ENCODE results near the gene SSB.
"Not testable (repeated sequence)": the region's sequence is repeated elsewhere in the genome, so short reads cannot be mapped to it uniquely, and the experiment has no call there.

Gene SSB

DNA sequence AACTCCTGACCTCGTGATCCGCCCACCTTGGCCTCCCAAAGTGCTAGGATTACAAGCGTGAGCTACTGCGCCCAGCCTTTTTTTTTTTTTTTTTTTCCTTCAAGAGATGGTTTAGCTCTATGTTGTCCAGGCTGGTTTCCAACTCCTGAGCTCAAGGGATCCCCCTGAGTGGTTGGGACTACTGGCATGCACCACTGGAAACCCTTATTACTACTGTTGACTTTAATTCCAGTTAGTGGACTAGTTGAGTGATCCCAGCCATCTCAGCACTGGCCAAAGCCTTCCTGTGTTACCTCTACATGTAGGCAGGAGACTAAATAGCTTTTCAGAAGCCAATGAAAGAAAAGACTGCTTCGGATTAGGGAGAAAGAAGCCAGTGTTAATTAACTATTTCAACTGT, 8.1 kb upstream of the SSB start:
- no peak for DNase-seq

DNA sequence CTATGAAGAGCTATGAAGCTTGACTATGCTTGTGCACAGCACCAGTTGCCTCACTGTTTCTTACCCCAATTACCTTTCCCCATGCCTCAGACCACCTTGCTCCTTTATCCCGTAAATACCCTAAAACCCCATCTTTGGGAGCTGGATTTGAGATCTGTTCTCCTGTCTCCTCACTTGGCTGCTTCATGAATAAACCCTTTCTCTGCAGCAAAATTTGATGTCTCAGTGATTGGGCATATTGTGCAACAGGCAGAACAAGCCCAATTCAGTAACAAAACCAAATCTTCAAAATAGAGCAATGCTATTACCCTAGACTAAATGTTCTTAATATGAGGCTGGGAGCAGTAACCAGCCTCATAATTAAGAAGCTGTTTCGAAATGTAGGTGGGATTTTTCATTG, 3.5 kb upstream of the SSB start:
- no peak for DNase-seq

DNA sequence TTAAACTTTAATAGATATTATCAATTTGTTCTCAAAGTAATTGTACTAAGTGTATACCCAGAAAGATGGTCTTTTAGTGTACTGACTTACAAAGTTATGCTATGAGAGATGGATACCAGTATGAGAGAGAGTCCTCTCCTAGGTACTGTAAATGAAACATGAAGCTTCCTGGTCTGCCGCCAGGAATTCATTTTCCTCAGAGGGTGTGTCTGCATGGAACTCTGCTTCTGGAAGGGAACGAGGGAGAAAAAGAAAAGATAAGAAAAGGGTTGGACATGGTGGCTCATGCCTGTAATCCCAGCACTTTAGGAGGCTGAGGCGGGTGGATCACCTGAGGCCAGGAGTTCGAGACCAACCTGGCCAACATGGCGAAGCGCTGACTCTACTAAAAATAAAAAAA, 2.2 kb upstream of the SSB start:
- no peak for DNase-seq

DNA sequence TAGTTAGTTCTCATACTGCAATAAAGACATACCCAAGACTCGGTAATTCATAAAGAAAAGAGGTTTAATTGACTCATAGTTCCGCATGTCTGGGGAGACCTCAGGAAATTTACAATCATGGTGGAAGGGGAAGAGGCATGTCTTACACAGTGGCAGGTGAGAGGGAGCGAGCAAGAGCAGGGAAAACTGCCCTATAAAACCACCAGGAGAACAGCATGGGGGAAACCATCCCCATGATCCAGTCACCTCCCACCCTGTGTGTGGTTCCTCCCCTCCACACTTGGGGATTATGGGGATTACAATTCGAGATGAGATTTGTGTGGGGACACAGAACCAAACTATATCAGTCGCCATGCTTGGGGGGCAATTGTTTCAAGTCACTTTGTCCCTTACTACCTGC, 1.1 kb upstream of the SSB start:
- DNase-seq, result no peak

DNA sequence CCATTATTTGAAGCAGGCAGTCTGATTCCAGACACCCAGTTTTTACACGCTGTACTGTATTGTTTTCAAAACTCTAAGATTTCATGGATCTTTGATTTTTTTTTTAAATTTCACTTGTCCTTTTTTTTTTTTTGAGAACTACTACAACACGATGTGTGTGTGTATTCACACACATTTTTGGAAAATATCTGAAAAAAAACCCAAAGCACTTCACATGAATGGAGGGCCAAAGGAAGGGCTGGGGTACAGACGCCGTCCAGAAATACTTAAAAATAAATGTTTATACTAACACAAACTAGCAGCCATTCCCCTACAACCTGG, 314 bp upstream of the SSB start:
- DNase-seq, result no peak

DNA sequence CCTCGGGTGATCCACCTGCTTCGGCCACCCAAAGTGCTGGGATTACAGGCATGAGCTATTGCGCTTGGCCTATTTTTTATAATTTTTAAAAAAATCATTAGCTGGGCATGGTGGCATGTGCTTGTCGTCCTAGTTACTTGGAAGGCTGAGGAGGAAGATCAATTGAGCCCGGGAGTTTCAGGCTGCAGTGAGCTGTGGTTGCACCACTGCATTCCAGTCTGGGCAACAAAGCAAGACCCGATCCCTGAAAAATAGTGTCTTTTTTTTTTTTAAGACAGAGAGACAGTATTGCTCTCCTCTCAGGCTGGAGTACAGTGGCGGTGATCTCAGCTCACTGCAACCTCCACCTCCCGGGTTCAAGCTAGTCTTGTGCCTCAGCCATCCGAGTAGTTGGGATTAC, 4.8 kb downstream of the SSB start:
- DNase-seq, result no peak

DNA sequence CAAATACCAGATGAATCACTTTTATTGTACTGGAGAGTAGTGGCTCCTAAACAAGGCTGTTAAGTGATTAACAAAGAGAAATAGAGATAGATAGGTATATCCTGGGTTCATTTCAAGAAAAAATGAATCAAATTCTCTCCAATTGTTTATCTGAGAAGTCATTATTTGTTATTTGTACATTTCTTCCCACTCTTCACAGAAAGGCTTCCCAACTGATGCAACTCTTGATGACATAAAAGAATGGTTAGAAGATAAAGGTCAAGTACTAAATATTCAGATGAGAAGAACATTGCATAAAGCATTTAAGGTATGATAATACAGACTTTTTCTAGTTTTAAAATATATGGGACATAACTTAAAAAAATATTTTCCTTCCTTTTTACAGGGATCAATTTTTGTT, 7.9 kb downstream of the SSB start:
- no peak for DNase-seq

DNA sequence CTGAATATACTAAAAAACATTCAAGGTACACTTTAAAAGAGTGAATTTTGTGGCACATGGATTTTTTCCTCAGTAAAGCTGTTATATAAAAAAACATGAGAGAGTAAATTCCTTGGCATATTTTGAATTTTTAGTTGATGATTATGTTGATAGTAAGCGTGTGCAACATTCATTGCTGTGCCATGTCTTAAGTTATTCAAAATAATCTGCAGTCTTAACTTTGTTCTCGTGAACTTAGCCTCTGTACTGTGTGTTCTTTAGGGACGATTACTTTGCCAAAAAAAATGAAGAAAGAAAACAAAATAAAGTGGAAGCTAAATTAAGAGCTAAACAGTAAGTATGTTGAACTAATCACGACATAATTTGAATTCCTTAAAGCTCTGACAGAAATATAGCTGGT, 9.6 kb downstream of the SSB start:
- no peak for DNase-seq

DNA sequence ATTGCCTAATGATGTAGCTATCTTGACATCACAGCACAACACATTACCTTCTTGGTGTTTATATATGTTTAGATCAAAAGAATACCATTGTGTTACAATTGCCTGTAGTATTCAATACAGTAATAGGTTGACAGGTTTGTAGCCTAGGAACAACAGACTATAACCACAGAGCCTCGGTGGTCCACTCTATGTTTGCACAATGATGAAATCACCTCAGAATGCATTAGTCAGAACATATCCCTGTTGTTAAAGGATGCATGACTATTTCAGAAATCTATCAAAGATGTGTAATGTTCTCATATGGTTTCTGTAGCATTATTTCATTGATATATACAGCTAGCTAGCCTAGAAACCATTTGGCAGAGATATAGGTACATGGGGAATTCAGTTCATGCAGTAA, 17.2 kb downstream of the SSB start:
- no peak for DNase-seq

DNA sequence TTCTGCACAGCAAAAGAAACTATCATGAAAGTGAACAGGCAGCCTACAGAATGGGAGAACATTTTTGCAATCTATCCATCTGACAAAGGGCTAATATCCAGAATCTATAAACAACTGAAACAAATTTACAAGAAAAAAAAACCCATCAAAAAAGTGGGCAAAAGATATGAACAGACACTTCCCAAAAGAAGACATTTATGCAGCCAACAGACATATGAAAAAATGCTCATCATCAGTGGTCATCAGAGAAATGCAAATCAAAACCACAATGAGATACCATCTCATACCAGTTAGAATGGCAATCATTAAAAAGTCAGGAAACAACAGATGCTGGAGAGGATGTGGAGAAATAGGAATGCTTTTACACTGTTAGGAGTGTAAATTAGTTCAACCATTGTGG, 18.3 kb downstream of the SSB start:
- DNase-seq, result not testable (repeated sequence)

DNA sequence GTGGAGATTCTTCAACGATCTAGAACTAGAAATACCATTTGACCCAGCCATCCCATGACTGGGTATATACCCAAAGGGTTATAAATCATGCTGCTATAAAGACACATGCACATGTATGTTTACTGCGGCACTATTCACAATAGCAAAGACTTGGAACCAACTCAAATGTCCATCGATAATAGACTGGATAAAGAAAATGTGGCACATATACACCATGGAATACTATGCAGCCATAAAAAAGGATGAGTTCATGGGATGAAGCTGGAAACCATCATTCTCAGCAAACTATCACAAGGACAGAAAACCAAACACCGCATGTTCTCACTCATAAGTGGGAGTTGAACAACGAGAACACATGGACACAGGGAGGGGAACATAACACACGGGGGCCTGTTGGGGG, 18.7 kb downstream of the SSB start:
- not testable (repeated sequence) for DNase-seq

DNA sequence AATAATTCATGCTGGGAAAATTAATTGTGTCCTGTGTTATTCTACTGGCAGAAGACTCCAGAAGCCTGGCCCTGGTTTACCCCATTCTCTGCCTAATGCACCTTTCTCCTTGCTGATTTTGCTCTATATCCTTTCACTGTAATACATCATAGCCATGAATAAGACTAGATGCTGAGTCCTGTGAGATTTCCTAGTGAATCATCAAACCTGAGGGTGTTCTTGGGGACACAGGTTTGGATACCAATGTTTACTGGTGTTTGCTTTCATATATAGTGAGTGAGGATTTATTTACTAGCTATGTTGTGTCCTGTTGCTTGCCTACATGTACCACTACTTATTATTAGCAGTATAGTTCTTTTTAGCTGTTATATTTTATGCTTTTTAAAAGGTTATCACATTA, 19.6 kb downstream of the SSB start:
- no peak for DNase-seq

DNA sequence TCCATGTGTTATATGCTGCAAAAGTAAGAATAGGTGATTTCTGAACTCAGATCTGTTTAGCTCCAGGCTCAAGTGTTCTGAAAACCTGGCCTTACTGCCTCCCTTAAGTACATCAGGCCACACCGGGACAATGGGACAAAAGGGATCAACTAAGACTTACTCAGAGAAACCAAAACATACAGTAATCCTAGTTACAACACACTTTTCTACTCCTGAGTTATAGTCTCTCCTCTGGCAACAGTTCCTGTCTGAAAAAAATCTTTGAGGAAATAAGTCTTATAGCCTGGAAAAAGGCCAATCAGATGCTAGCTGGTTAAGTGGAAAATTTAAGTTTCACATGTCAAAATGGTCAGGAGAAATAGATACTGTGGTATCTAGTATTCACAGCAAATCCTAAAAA, 20.4 kb downstream of the SSB start:
- DNase-seq, result no peak

DNA sequence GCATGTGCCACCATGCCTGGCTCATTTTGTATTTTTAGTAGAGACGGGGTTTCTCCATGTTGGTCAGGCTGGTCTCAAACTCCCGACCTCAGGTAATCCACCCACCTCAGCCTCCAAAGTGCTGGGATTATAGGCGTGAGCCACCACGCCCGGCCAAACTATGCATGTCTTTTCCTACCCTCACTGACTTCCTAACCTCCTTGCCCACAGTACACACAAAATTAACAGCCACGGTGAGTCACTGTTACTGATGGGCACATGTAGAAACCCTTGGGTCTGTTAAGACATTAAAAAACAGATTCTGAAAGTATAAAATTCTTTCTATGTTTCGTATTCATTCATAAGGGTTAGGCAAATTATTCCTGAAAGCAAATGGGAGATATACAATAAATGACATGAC, 21.4 kb downstream of the SSB start:
- peak; percentile 31 for DNase-seq

DNA sequence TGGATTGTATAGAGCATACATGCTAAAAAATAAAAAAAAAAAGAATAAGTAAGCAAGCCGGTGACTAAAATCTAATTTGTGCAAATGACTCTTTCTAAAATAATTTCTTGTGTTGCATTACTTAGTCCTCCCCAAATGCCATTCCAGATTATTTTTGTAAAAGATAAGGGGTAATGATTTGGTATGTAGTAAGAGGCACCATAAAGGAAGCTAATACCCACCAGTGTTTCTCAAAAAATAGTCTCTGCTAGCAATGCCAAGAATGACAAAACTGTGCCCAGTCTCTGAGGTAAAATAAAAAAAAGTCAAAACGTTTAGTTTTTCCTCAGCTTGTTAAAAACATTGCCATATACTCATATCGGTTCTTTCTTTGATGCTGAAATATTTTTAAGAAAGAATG, 23.4 kb downstream of the SSB start:
- no peak for DNase-seq

DNA sequence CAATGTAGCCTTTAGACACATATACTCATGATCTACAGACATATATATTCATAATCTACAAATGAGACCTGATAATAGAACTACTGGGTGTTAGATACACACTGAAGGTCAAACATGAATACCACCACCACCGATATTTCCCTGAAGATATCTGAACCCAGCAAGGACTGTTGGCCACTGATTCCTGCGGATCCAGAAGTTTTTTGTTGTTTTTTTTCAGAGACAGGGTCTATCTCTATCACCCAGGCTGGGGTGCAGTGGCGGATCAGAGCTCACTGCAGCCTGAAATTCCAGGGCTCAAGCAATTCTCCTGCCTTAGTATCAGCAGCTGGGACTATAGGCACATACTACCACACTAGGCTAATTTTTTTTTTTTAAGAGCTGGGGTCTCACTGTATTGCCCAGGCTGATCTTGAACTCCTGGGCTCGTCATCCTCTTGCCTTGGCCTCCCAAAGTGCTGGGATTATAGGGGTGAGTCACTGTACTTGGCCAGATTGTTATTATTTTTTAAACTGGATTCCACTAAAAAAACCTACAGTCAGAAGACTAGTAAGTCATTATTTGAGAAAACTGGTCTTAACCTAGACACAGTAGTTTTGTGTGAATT, 24.2 kb downstream of the SSB start:
- DNase-seq, result no peak

DNA sequence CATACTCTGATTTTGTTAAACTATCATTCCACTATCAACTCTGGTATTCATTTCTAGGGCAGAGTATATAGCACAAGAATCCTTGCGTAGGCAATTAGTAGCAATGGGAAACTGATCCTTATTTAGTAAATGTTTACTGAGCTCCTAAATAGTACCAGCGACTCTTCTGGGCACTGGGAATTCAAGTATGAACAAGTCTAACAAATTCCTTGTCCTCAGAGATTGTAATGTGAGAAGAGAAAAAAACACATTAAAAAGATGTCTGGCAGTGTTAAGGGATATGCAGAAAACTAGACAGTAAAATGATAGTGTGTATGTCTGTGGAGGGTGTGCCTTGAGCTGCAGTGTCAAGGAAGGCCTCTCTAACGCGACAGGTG, 25.3 kb downstream of the SSB start:
- DNase-seq, result no peak

DNA sequence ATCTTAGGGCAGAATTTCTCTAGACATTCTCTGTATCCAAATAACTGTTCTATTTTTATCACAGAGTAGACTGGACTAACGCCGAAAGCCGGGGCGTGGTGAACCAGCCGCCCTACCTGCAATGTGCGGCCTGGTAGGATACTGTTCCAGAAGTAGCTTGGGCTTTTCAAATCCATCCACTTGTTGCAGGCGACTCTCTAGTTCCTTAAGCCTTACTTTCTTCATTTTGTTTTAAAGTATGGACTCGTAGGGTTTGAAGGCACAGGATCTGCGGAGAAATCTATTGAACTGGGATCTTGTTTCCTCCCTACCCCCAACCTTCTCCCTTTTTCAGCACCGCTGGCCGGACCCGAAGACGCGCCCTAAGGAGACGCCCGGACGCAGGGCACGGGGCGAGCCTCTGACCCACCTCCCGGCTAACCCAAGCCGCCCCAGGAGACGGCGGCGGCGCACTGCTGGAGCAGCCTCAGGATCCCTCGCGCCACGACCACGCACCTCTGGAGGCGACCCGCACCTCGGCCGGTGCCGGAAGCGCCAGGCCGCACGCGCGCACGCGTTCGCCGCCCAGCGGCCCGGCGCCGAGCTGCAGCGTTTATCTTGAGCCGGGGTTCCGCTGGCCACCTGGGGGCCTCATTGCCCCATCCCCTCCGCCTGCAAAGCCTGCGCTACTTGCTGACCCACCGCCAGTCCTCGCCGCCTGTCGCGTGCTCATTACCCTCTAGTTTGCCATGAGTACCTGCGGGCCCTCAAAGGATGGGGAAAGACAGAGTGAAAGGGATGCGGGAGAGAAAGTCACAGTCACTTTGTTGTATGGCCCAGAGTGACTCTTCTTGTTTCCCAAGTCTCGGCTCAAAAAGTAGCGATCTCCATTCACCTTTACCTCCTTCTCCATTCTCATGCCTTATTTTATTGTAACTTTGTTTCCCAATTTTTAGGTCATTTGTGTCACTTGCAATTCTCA, 26.0 kb downstream of the SSB start, which contains the start of gene METTL5:
Gene METTL5 (minus strand): TSS at position 533 of the 961 bp plus-strand sequence. CDS start 308 bp downstream, at position 225.
- peak; percentile 93 for DNase-seq

DNA sequence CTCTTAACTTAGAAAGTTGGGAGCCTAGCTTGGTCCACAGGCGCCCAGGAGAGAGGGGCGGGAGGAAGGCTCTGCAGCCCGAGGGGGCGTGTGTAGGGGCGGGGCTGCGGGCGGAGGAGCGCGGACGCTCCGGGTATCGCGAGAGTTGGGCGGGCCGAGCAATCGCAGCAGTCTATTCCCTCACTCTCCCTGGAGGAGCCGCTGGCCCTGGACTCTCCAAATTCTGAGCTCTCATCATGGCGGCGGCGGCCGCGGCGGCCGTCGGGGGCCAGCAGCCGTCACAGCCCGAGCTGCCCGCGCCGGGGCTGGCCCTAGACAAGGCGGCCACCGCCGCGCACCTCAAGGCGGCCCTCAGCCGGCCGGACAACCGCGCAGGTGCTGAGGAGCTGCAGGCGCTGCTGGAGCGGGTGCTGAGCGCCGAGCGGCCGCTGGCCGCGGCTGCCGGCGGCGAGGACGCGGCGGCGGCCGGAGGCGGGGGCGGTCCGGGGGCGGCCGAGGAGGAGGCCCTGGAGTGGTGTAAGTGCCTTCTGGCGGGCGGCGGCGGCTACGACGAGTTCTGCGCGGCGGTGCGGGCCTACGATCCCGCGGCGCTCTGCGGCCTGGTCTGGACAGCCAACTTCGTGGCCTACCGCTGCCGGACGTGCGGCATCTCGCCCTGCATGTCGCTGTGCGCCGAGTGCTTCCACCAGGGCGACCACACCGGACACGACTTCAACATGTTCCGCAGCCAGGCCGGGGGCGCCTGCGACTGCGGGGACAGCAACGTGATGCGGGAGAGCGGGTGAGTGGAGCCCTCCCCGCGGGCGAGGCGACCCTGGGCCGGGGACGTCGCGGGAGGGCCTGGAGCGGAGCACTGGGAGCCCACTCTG, 28.8 kb downstream of the SSB start, which contains the start of gene UBR3:
Gene UBR3 (plus strand): TSS at position 183 of the 869 bp plus-strand sequence. CDS start 54 bp downstream, at position 237.
- peak; percentile 97 for DNase-seq

DNA sequence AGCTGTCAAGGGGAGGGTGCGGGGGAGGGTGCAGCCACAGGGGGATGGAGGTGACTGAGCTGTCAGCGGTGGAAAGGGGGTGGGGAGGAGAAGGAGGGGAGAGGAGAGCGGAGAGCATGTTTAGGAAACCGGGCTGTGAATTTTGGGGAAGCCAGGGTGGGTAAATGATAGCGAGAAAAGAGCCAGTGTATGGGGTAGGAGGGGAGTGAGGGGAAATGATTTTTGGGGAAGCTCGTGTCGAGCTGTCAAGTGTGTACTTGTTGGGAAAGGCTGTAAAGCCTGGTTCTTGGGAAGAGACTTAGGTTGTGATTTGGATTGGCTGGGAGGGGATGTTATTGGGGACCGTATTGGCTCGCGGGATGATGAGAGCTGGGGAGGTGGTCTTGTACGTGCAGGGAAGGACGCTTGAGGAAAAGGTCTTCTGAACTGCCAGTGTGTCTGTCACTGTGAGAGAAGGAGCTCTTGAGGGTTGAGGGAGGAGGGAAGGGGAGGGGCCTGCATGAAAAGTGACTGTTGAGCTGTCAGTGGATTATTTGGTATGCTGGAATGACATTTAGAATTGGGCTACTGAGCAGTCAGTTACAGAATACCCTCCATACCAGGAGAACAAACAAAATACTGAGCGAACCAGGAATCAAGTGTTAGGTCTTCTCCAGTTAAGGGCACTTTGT, 29.6 kb downstream of the SSB start:
- DNase-seq, result peak; percentile 83

DNA sequence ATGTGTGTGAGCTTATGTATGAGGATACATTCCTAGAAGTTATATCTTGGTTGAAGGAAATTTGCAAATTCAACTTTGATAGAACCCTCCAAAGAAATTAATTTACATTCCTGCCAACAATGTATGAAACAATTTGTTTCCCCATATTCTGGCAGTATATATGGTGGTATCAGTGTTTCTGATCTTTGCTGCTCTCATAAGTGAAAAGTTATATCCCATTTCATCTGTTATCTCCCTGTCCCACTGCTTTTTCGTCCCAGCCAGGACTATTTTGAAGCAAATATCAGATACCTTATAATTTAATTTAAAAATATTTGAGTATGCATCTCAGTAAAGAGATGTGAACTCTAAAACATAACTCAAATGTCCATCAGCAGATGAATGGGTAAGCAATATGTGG, 35.7 kb downstream of the SSB start:
- DNase-seq, result no peak

DNA sequence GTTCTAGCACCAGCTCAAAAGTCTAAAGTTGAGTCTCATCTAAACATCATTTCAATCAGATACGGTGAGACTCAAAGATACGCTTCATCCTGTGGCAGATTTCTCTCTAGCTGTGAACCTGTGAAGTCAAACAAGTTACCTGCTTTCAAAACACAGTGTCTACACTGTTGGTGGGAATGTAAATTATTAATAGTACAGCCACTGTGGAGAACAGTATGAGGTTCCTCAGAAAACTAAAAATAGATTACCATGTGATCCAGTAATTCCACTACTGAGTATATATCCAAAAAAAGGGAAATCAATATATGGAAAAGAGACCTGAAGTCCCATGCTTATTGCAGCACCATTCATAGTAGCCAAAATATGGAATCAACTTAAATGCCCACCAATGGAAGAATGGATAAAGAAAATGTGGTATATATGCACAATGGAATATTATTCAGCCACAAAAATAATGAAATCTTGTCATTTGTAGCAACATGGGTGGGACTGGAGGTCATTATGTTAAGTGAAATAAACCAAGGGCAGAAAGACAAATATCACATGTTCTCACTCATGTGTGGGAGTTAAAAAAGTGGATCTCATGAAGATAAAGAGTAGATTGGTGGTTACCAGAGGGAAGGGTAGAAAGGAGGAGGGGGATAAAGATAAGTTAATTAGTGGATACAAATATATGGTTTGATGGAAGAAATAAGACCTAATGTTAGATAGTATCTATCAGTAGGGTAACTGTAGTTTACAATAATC, 40.2 kb downstream of the SSB start:
- DNase-seq, result no peak

All from hematopoietic multipotent progenitor cell treated with erythropoietin and hydrocortisone succinate and interleukin-3 and kit ligand, for 4 days (in vitro differentiated cells).